GM21576 (cell line): ENCODE results near the gene KLF13.

Experiments used
- ATAC-seq: cut with Tn5 transposase; IDR thresholded peaks from one replicate; pipeline ENCODE4 v1.9.1; 2021; ENCODE audit warnings: mild to moderate bottlenecking, moderate library complexity; ENCODE audit not compliant: unreplicated experiment

The KLF13 gene

GRCh38 chr15:31326156-31326874, at the start of gene KLF13:
Gene KLF13, plus strand, starts transcription at chr15:31326835. Its CDS starts 378 bp downstream, at chr15:31327213.
- peak; percentile 60 for ATAC-seq

GRCh38 chr15:31277335-31278060, 49.1 kb upstream of the KLF13 start:
- ATAC-seq, result no peak

- ATAC-seq, result no peak
These were observed 48.6 kb upstream of the KLF13 start for GRCh38 chr15:31278061-31278445.

- no peak for ATAC-seq
These were observed 48.0 kb upstream of the KLF13 start for GRCh38 chr15:31278544-31279220.

- no peak for ATAC-seq
These were observed 47.2 kb upstream of the KLF13 start for GRCh38 chr15:31279221-31280045.

- ATAC-seq, result no peak
These were observed 46.4 kb upstream of the KLF13 start for GRCh38 chr15:31280046-31280830.

- no peak for ATAC-seq
These were observed 45.8 kb upstream of the KLF13 start for GRCh38 chr15:31280831-31281216.

- ATAC-seq, result no peak
These were observed 43.6 kb upstream of the KLF13 start for GRCh38 chr15:31283043-31283442.

GRCh38 chr15:31285772-31286261, 40.8 kb upstream of the KLF13 start:
- ATAC-seq, result peak; percentile 60

- no peak for ATAC-seq
These were observed 35.5 kb upstream of the KLF13 start for GRCh38 chr15:31291048-31291578.

- no peak for ATAC-seq
These were observed 34.1 kb upstream of the KLF13 start for GRCh38 chr15:31292391-31293015.

GRCh38 chr15:31293655-31294054, 33.0 kb upstream of the KLF13 start:
- ATAC-seq, result no peak

GRCh38 chr15:31294067-31294466, 32.6 kb upstream of the KLF13 start:
- ATAC-seq, result no peak

GRCh38 chr15:31295658-31296057, 31.0 kb upstream of the KLF13 start:
- ATAC-seq, result no peak

- ATAC-seq, result no peak
These were observed 30.4 kb upstream of the KLF13 start for GRCh38 chr15:31296219-31296645.

GRCh38 chr15:31296646-31297574, 29.7 kb upstream of the KLF13 start:
- no peak for ATAC-seq

- no peak for ATAC-seq
These were observed 28.8 kb upstream of the KLF13 start for GRCh38 chr15:31297575-31298456.
